GM19467 (cell line): ENCODE data around the gene IL2RG.
A peak's percentile ranks its signal among the peaks of the same experiment; 100 is the strongest.

Source experiments
- ATAC-seq: cut with Tn5 transposase; IDR thresholded peaks from one replicate; pipeline ENCODE4 v1.9.1; 2021; ENCODE audit warnings: mild to moderate bottlenecking, moderate library complexity; ENCODE audit not compliant: unreplicated experiment

The IL2RG gene

GRCh38 chrX:71081330-71082123 is 29.9 kb downstream of the IL2RG start:
- ATAC-seq, result no peak

GRCh38 chrX:71070531-71070930 is 40.8 kb downstream of the IL2RG start:
- ATAC-seq, result no peak

- ATAC-seq, result peak; percentile 95
These were observed 43.1 kb downstream of the IL2RG start, which contains the start of gene SNX12 for GRCh38 chrX:71068044-71068918. TSS of gene SNX12 (minus strand) at chrX:71068334. CDS start at chrX:71068306, 28 bp downstream.

GRCh38 chrX:71067712-71068043 is 43.7 kb downstream of the IL2RG start:
- no peak for ATAC-seq

- no peak for ATAC-seq
These were observed 44.3 kb downstream of the IL2RG start for GRCh38 chrX:71067089-71067488.

- no peak for ATAC-seq
These were observed 51.2 kb downstream of the IL2RG start for GRCh38 chrX:71060127-71060526.

- ATAC-seq, result no peak
These were observed 53.4 kb downstream of the IL2RG start for GRCh38 chrX:71057848-71058530.
